ENCODE measurements around the gene TGFB2.
"Not testable (repeated sequence)": the region's sequence is repeated elsewhere in the genome, so short reads cannot be mapped to it uniquely, and the experiment has no call there.

The TGFB2 gene

GRCh38 chr1:218344814-218345672, at the start of gene TGFB2:
Gene TGFB2 (plus strand): TSS chr1:218345336. CDS start chr1:218346702, 1,366 bp downstream.
- peak; percentile 37 for DNase-seq (ENCODE audit: low spot score)

- no peak for DNase-seq (ENCODE audit: low spot score)
Observed at GRCh38 chr1:218296162-218296561, 49.0 kb upstream of the TGFB2 start.

GRCh38 chr1:218297461-218297860, 47.7 kb upstream of the TGFB2 start:
- no peak for DNase-seq (ENCODE audit: low spot score)

DNA sequence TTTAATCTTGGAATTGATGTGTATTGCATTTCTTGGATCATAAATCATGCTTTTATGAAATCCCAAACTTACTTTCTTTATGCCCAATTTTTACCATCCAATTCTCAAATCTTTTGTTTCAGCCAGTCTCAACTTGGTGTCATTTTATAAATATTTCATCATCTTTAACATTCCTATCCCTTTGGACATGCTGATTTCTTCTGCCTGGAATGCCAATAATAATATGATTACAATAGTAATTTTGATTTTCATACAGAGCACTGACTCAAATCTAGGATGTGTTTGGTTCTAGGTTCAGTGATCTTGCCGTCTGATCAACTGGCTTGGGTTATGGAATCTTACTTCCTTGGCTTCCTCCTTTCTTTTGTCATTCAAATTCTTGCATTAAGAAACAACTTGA, 47.3 kb upstream of the TGFB2 start:
- no peak for DNase-seq (ENCODE audit: low spot score)

- no peak for DNase-seq (ENCODE audit: low spot score)
Observed at GRCh38 chr1:218298398-218298797, 46.7 kb upstream of the TGFB2 start.

- no peak for DNase-seq (ENCODE audit: low spot score)
Observed at GRCh38 chr1:218299416-218299815, 45.7 kb upstream of the TGFB2 start.

- peak; percentile 11 for DNase-seq (ENCODE audit: low spot score)
Observed at GRCh38 chr1:218301217-218301616, 43.9 kb upstream of the TGFB2 start.

- DNase-seq (ENCODE audit: low spot score): no peak
Observed at GRCh38 chr1:218302155-218302554, 43.0 kb upstream of the TGFB2 start.

DNA sequence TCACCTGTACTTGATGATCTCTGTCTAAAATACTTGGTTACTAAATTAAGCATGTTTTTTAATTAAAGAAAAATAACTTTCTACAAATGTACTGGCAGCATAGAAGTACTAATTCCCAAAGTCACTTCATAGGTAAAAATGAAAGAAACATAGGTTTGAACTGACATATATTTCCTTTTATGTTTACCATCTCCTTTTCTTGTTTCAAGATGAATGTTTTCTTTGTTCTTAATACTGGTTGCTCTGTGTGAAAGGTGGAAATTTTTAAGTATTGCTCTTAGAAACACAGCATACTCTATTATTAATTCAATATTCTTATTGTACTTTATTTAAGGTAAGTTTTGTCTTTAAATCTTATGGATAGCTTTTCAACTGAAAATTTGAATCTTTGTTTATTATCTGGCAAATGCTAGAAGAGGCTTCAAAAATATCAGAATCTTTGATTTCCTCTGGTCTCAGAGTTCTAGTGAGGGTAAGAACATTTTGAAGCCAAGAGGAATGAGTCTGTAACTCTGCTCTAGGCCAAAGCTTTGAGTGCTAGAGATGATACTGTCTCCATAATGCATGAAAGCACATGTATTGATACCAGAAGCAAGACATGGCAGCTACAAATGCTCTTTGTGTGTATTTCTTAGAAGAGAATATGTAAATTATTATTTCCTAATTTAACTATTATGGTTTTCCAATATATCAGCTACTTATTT, 41.8 kb upstream of the TGFB2 start:
- DNase-seq (ENCODE audit: low spot score): no peak

DNA sequence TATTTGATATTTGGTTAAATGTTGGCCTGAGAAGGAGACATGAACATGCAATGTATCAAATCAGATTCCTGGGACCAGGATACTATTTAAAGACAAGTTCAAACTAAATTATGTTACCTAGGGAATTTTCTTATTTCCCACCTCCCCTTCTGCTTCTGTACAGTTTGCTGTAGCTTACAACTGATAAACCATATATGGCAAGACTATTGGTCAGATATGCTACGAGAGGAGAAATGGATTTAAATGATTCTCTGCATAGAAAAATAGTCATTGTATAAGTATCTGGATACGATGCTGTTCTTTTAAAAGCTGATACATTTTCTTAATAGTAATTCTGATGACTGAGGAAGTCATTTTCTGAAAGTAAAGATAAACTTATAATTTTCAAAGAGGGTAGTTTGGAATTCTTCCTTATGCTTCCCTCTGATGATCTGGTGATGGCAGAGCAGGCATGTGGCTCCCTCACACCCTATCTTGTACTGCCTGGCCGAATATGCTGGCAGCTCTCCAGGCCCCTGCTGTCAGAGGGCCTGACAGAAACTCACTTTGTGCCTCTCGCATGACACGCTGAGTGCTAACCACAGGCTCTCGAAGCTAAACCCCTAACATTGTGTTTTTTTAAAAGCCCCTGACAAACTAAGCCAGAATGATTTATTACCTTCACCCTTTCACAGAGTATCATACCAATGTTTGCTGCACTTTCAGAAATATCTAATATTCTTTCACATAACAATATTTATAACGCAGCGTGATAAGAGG, 40.7 kb upstream of the TGFB2 start:
- peak; percentile 38 for DNase-seq (ENCODE audit: low spot score)

GRCh38 chr1:218305472-218306064, 39.6 kb upstream of the TGFB2 start:
- no peak for DNase-seq (ENCODE audit: low spot score)

GRCh38 chr1:218312509-218312908, 32.6 kb upstream of the TGFB2 start:
- DNase-seq (ENCODE audit: low spot score): no peak

GRCh38 chr1:218314316-218314715, 30.8 kb upstream of the TGFB2 start:
- DNase-seq (ENCODE audit: low spot score): no peak

- DNase-seq (ENCODE audit: low spot score): no peak
Observed at GRCh38 chr1:218315638-218316037, 29.5 kb upstream of the TGFB2 start.

GRCh38 chr1:218317061-218317460, 28.1 kb upstream of the TGFB2 start:
- DNase-seq (ENCODE audit: low spot score): no peak

DNA sequence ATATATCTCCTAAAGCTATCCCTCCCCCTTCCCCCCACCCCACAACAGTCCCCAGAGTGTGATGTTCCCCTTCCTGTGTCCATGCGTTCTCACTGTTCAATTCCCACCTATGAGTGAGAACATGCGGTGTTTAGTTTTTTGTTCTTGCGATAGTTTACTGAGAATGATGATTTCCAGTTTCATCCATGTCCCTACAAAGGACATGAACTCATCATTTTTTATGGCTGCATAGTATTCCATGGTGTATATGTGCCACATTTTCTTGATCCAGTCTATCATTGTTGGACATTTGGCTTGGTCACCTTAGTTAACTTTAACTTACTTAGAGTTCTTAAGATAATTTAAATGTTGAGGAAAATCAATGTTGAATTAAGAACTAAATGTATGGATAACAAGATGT, 25.0 kb upstream of the TGFB2 start:
- not testable (repeated sequence) for DNase-seq (ENCODE audit: low spot score)

DNA sequence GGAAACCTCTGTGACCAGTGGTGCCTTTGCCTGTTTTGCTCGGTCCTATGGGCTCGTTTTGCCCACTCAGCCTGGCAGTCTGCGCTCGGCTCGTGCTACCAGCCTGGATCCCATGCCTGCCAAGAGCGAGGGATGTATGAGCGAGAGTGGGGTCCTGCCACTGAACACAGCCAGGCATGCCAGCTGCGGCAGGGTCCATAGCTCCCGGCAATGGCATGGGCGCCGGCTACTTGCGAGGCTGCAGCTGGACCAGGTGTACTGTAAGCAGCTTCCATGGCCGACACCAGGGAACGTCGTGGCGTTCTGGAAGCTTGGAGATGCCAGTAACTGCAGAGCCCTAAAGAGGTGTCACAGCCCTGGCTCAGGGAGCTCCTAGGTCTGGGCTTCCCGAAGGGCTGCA, 22.4 kb upstream of the TGFB2 start:
- DNase-seq (ENCODE audit: low spot score): no peak

- DNase-seq (ENCODE audit: low spot score): no peak
Observed at GRCh38 chr1:218323568-218324225, 21.4 kb upstream of the TGFB2 start.

- no peak for DNase-seq (ENCODE audit: low spot score)
Observed at GRCh38 chr1:218324226-218324580, 20.9 kb upstream of the TGFB2 start.

DNA sequence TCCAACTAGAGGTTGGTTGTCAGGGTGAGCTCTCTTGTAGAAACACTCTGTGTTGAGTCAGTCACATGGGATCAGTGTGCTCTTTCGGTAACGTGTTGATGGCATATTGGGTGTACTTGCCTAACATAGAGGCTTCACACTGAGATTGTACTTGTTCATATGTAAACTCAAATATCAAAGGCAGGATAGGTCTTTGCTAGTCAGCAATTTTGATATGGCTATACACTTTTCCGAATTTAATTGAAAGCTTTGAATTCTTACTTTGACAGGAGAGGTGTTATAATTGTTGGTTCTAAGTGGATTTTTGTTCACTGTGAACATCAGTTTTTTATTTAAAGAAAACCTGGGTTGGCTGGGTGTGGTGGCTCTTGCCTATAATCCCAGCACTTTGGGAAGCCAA, 16.4 kb upstream of the TGFB2 start:
- no peak for DNase-seq (ENCODE audit: low spot score)

GRCh38 chr1:218330043-218330623, 15.0 kb upstream of the TGFB2 start:
- DNase-seq (ENCODE audit: low spot score): no peak

Data from iPS-NIHi11 (cell line).